ENCODE measurements around the gene FOSL2. TPM values are rescaled to one million over a fixed set of nuclear protein-coding genes. Genes with fewer than 3 reads are reported as not detected.

The FOSL2 gene
- 10 to 100 TPM; 13.3 to 14.2 TPM for total RNA-seq
- 1 to 10 TPM; 4.5 to 8.2 TPM for polyA plus RNA-seq (ENCODE audit: insufficient read length in 2 of 2)
- long read RNA-seq, donor 1, full-length matches to known transcripts = 2 of 2 reads
- long read RNA-seq, donor 1, partial matches to known transcripts = 0 of 2 reads
- long read RNA-seq, donor 1, other reads (novel, unspliced or antisense) = 0 of 2 reads
- long read RNA-seq, donor 2, full-length matches to known transcripts = 2 of 2 reads
- long read RNA-seq, donor 2, partial matches to known transcripts = 0 of 2 reads
- long read RNA-seq, donor 2, other reads (novel, unspliced or antisense) = 0 of 2 reads
- long read RNA-seq, donor 3 = 0 reads
- long read RNA-seq, donor 4, full-length matches to known transcripts = 2 of 2 reads
- long read RNA-seq, donor 4, partial matches to known transcripts = 0 of 2 reads
- long read RNA-seq, donor 4, other reads (novel, unspliced or antisense) = 0 of 2 reads

GRCh38 chr2:28392297-28393113 is at the start of gene FOSL2:
FOSL2 (plus strand) TSS chr2:28392858; CDS start chr2:28393721, 863 bp downstream.
- H3K27me3 ChIP-seq (ENCODE audit: control insufficient read depth, insufficient read depth, low read length) = peaks cover 2% of the 10 kb centered on the region
- peak; percentile 86 to 99 (median 90) for DNase-seq (ENCODE audit: low read depth in 4 of 6, low spot score in 6 of 6)
- no peaks in the 10 kb centered on the region for H3K9me3 ChIP-seq (ENCODE audit: control insufficient read depth, insufficient read depth, low read length)
- peak within 1 kb of the TSS; percentile 75 for H3K4me3 ChIP-seq (ENCODE audit: low read depth, low read length)
- H3K4me1 ChIP-seq (ENCODE audit: control insufficient read depth, insufficient read depth, low read length) = peaks cover 29% of the 10 kb centered on the region
- H3K36me3 ChIP-seq (ENCODE audit: control insufficient read depth, insufficient read depth, low read length) = no peaks in the 10 kb centered on the region
- under 1% methylated on average over 84 of the region's 93 CpGs for WGBS (ENCODE audit: insufficient coverage)
- H3K27ac ChIP-seq (ENCODE audit: low read depth, low read length) = peak within 1 kb of the TSS; percentile 96

GRCh38 chr2:28343184-28343942 is 49.3 kb upstream of the FOSL2 start:
- Histone ChIP-seq H3K9me3 (ENCODE audit: control insufficient read depth, insufficient read depth, low read length) (no peaks in the 10 kb centered on the region), H3K27me3 (ENCODE audit: control insufficient read depth, insufficient read depth, low read length) (no peaks in the 10 kb centered on the region), H3K4me1 (ENCODE audit: control insufficient read depth, insufficient read depth, low read length) (peaks cover 19% of the 10 kb centered on the region), H3K27ac (ENCODE audit: low read depth, low read length) (no peak overlapping the region), H3K36me3 (ENCODE audit: control insufficient read depth, insufficient read depth, low read length) (no peaks in the 10 kb centered on the region), H3K4me3 (ENCODE audit: low read depth, low read length) (no peak overlapping the region)
- WGBS (ENCODE audit: insufficient coverage) = no CpG with 5 or more reads among the region's 5 CpGs
- no peak for DNase-seq (ENCODE audit: low read depth in 4 of 6, low spot score in 6 of 6)

DNA sequence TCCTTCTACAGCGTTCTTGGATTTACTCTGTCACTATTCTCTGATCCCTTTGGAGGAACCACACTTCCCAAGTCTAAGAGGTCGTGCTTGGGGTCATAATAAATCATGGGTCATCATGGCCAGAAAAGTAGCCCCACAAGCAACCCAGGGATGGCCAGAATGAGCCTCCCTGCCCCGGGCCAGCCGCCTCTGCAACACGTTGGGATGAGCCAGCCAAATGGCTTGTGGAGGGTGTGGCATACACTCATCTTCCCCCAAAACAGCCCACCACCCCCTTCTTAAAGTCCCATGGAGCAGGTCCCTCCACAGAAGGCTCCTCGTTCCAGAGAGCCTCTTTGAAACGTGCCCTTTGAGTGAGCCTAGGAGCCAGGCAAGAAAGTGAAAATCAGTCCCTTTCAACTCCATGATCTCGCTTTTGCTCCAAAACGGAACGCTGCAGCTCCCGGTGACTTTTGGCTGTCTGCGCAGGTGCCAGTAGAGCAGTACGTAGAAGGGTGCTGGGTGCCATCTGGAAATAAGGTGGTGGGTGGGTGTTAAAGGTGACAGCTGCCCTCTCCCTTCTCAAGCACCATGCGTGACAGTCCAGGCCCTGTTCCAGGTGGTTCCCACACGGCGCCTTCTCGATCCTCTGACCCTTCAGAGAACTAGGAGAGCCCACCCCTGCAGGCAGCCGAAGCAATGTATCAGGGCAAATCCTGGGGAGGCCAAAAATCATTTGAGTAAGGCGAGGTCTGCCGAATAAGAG is 48.5 kb upstream of the FOSL2 start:
- no peak overlapping the region for H3K27ac ChIP-seq (ENCODE audit: low read depth, low read length)
- peaks cover 12% of the 10 kb centered on the region for H3K4me1 ChIP-seq (ENCODE audit: control insufficient read depth, insufficient read depth, low read length)
- 81% methylated on average over 19 of the region's 20 CpGs for WGBS (ENCODE audit: insufficient coverage)

DNA sequence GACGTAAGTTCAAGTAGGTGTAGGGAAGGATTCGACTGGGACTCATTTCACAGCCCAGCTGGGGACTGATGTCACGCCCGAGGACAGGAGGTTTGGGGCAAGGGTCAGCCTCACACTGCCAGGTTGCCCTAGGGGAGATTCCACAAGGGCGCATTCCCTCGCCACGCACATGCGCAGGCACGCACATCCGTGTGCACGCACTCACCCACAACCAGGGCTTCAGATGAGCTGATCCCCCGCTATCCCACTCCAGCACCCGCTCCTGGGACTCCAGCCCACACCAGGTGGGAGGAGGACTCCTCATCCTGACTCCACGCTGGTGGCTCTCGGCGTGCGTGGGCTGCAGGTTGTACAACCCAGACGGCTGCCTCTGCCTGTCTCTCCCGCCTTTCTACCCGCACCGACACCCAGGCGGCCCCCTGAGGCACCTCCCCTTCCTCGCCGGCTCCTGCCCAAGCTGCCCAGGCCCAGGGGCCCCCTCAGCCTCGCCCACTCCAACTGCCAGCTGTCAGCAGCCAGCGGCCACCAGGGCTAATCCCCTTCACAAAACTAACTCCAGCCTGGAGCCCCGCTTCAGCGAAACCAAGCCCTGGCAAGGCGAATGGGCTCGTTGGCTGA is 47.8 kb upstream of the FOSL2 start:
- Histone ChIP-seq H3K4me1 (ENCODE audit: control insufficient read depth, insufficient read depth, low read length) (peaks cover 6% of the 10 kb centered on the region), H3K9me3 (ENCODE audit: control insufficient read depth, insufficient read depth, low read length) (no peaks in the 10 kb centered on the region), H3K27me3 (ENCODE audit: control insufficient read depth, insufficient read depth, low read length) (no peaks in the 10 kb centered on the region), H3K36me3 (ENCODE audit: control insufficient read depth, insufficient read depth, low read length) (no peaks in the 10 kb centered on the region), H3K4me3 (ENCODE audit: low read depth, low read length) (no peak overlapping the region), H3K27ac (ENCODE audit: low read depth, low read length) (no peak overlapping the region)
- WGBS (ENCODE audit: insufficient coverage) = 84% methylated on average over 30 of the region's 30 CpGs
- no peak for DNase-seq (ENCODE audit: low read depth in 4 of 6, low spot score in 6 of 6)

More for the DNA sequence above, 48.5 kb upstream of the FOSL2 start:
- no peak for DNase-seq (ENCODE audit: low read depth in 4 of 6, low spot score in 6 of 6)
- no peaks in the 10 kb centered on the region for H3K36me3 ChIP-seq (ENCODE audit: control insufficient read depth, insufficient read depth, low read length)
- no peak overlapping the region for H3K4me3 ChIP-seq (ENCODE audit: low read depth, low read length)
- H3K27me3 ChIP-seq (ENCODE audit: control insufficient read depth, insufficient read depth, low read length) = no peaks in the 10 kb centered on the region
- H3K9me3 ChIP-seq (ENCODE audit: control insufficient read depth, insufficient read depth, low read length) = no peaks in the 10 kb centered on the region

- DNase-seq (ENCODE audit: low read depth in 4 of 6, low spot score in 6 of 6) = no peak
- H3K27ac ChIP-seq (ENCODE audit: low read depth, low read length) = no peak overlapping the region
- no peaks in the 10 kb centered on the region for H3K27me3 ChIP-seq (ENCODE audit: control insufficient read depth, insufficient read depth, low read length)
- peaks cover 6% of the 10 kb centered on the region for H3K4me1 ChIP-seq (ENCODE audit: control insufficient read depth, insufficient read depth, low read length)
- no peaks in the 10 kb centered on the region for H3K9me3 ChIP-seq (ENCODE audit: control insufficient read depth, insufficient read depth, low read length)
- no peaks in the 10 kb centered on the region for H3K36me3 ChIP-seq (ENCODE audit: control insufficient read depth, insufficient read depth, low read length)
- no peak overlapping the region for H3K4me3 ChIP-seq (ENCODE audit: low read depth, low read length)
- 65% methylated on average over 4 of the region's 8 CpGs for WGBS (ENCODE audit: insufficient coverage)
These were observed 47.0 kb upstream of the FOSL2 start for GRCh38 chr2:28345619-28346018.

GRCh38 chr2:28346587-28346986 is 46.1 kb upstream of the FOSL2 start:
- no peak overlapping the region for H3K4me3 ChIP-seq (ENCODE audit: low read depth, low read length)
- H3K4me1 ChIP-seq (ENCODE audit: control insufficient read depth, insufficient read depth, low read length) = peaks cover 6% of the 10 kb centered on the region
- H3K27ac ChIP-seq (ENCODE audit: low read depth, low read length) = no peak overlapping the region
- H3K27me3 ChIP-seq (ENCODE audit: control insufficient read depth, insufficient read depth, low read length) = no peaks in the 10 kb centered on the region
- 78% methylated on average over 6 of the region's 6 CpGs for WGBS (ENCODE audit: insufficient coverage)
- no peaks in the 10 kb centered on the region for H3K9me3 ChIP-seq (ENCODE audit: control insufficient read depth, insufficient read depth, low read length)
- H3K36me3 ChIP-seq (ENCODE audit: control insufficient read depth, insufficient read depth, low read length) = no peaks in the 10 kb centered on the region
- DNase-seq (ENCODE audit: low read depth in 4 of 6, low spot score in 6 of 6) = peak in 1 of 6 donors; percentile 30

- H3K27ac ChIP-seq (ENCODE audit: low read depth, low read length) = no peak overlapping the region
- no peak for DNase-seq (ENCODE audit: low read depth in 4 of 6, low spot score in 6 of 6)
- H3K4me1 ChIP-seq (ENCODE audit: control insufficient read depth, insufficient read depth, low read length) = peaks cover 6% of the 10 kb centered on the region
- no peaks in the 10 kb centered on the region for H3K36me3 ChIP-seq (ENCODE audit: control insufficient read depth, insufficient read depth, low read length)
- H3K27me3 ChIP-seq (ENCODE audit: control insufficient read depth, insufficient read depth, low read length) = no peaks in the 10 kb centered on the region
- H3K9me3 ChIP-seq (ENCODE audit: control insufficient read depth, insufficient read depth, low read length) = no peaks in the 10 kb centered on the region
- H3K4me3 ChIP-seq (ENCODE audit: low read depth, low read length) = no peak overlapping the region
- 100% methylated on average over 4 of the region's 6 CpGs for WGBS (ENCODE audit: insufficient coverage)
These were observed 45.5 kb upstream of the FOSL2 start for GRCh38 chr2:28347193-28347592.

GRCh38 chr2:28347596-28347995 is 45.1 kb upstream of the FOSL2 start:
- no peak overlapping the region for H3K27ac ChIP-seq (ENCODE audit: low read depth, low read length)
- H3K4me1 ChIP-seq (ENCODE audit: control insufficient read depth, insufficient read depth, low read length) = peaks cover 4% of the 10 kb centered on the region
- H3K36me3 ChIP-seq (ENCODE audit: control insufficient read depth, insufficient read depth, low read length) = no peaks in the 10 kb centered on the region
- no peak overlapping the region for H3K4me3 ChIP-seq (ENCODE audit: low read depth, low read length)
- H3K27me3 ChIP-seq (ENCODE audit: control insufficient read depth, insufficient read depth, low read length) = no peaks in the 10 kb centered on the region
- no peaks in the 10 kb centered on the region for H3K9me3 ChIP-seq (ENCODE audit: control insufficient read depth, insufficient read depth, low read length)
- WGBS (ENCODE audit: insufficient coverage) = 85% methylated on average over 6 of the region's 9 CpGs
- DNase-seq (ENCODE audit: low read depth in 4 of 6, low spot score in 6 of 6) = no peak
